GM21381 (cell line): ENCODE results near the gene AVPR1B.
A peak's percentile ranks its signal among the peaks of the same experiment; 100 is the strongest.
"Not testable (repeated sequence)": the region's sequence is repeated elsewhere in the genome, so short reads cannot be mapped to it uniquely, and the experiment has no call there.

ENCODE experiments used
- ATAC-seq: cut with Tn5 transposase; IDR thresholded peaks from one replicate; pipeline ENCODE4 v1.9.1; 2021; ENCODE audit warnings: mild to moderate bottlenecking, moderate library complexity; ENCODE audit not compliant: unreplicated experiment

AVPR1B gene

DNA sequence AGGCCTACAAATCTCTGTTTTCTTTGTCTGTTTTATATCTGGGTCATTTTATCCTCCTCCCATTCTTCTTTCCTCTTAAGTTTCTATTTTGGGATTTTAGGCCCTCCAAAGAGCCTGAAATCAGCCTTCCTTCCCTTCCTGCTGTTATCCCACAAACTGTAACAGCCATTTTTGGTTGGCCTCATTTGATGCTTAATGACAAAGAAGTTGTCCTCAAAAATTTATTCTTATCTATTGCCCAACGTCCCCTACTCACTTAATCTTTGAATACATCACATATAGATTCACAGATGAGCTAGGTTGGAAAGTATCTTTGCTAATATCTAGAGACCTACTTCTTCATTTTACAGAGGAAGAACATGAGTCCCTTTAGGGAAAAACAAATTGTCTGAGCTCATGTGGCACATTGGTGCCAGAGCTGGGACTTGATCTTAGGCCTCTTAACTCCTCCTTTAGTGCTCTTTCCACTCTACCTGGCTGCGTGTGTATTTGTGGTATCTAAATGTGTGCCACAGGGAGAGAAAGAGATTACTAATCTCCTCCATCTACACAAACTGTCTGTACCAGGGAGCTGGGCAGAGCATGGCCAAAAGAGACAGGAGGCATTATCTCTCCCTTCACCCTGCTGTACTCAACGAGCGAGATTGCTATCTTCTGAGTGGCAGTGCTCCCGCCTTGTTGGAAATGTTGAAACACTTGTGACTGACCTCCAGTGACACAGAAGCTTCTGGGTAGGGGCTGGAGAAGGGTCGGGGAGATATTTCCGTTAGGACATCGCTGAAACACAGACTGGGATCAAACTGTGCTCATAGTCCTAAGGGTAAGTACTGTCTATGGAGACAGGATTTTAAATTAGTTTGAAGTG is 34.1 kb downstream of the AVPR1B start:
- ATAC-seq: no peak

DNA sequence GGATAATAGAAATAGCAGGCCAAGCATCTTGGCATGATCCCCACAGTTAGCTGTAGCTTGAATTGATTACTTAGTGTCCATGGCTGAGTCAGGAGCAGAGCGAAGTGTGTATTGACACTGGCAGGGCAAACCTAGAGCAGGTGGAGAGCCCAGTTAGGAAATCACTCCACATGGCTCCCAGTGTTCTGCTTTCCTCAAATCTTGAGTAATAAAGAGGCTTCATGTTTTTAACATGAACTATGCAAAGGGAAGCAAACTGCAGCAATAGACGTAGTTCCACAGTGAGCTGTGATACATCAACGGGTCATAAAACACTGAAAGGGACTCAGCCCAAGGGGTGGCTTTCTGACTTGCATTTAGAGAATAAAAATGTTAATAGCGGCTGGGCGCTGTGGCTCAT is 35.3 kb downstream of the AVPR1B start:
- no peak for ATAC-seq

DNA sequence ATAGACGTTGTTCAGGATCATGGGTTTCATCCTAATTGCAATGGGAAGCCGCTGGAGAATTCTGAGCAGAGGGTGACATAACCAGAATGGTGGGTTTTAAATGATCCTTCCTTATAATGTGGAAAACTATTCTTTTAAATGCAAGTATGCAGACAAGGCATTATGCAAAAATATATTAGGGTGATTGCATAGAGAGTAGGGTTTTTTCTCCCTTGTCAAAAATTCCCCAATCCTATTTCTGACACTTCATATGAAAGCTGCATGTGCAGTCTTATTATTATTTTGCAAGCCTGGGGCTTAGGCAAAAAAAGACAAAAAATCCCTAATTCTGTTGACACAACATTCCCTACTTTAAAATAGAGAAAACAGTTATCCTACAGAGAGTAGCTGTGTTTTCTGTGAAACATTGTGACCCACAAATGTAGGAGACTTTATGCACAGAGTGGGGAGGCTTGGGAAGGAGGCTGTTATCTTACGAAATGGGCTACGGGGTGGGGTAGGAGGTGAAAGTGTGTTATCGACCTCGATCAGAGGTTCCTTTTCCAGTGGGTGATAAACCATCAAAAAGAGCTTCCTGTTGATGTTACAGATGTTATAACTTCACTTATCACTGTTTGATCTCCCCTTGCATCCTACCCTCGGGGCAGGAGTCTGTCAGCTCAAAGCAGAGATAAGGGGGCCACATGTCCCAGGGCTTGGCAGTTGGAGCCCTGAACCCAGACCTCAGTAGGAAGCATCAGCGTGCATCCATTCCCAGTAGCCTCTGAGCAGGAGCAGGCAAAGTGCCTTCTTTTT is 37.0 kb downstream of the AVPR1B start:
- ATAC-seq: no peak

DNA sequence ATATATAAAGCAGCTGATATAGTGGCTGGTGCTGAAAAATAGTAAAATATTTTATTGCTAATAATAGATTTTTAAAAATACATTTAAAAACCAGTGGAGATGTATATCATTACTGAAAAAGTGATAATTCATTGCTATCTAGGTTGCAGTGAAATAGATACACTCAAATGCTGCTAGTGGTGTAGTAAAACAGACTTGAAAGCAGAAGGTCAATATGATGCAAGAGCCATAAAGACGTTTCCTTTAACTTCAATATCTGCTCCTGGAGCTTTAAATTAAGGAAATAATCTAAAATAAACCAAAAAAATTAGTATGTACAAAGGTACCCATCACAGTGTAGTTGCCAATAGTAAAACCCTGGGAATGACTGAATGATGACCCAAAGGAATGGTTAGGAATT is 38.1 kb downstream of the AVPR1B start:
- no peak for ATAC-seq

DNA sequence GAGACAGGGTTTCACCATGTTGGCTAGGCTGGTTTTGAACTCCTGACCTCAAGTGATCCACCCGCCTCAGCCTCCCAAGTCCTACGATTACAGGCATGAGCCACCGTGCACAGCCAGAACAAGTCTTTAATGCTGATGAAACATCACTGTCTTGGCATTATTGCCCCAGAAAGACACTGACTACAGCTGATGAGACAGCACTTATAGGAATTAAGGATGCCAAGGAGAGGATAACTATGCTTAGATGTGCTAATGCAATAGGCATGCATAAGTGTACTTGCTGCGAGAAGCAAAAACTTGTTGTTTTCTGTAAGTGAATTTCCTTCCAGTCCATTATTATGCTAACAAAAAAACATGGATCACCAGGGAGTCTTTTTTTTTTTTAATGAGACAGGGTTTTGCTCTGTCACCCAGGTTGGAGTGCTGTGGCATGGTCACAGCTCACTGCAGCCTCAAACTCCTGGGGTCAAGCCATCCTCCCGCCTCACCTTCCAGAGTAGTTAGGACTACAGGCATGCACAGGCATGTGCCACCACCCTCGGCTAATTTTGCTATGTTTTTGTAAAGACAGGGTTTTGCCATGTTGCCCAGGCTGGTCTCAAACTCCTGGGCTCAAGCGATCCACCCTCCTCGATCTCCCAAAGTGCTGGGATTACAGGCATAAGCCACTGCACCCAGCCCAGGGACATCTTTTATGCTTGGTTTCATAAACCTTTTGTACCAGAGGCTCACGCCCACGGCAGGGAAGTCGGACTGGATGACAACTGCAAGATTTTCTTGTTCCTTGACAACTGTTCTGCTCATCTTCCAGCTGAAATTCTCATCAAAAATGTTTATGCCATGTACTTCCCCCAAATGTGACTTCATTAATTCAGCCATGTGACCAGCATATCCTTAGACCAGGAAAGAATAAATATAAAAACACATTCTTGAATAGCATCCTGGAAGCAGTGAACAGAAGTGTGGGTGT is 41.1 kb downstream of the AVPR1B start:
- no peak for ATAC-seq

DNA sequence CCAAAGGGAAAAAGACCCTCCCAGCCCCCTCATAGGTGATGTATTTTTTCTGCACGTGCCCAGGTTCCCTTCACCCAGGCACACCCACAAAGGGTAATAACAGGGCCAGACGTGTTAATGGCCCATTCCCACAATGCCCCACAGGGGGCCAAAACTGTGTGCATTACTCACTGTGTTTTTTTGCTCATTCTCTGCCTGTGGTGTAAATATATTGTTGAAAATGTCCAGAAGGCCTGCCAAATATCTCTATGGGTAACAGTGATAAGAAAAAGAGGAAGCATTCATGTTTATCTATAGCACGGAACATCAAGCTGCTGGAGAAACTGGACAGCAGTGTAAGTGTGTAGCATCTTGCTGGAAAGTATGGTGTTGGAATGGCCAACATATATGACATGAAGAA is 42.3 kb downstream of the AVPR1B start:
- ATAC-seq: no peak

DNA sequence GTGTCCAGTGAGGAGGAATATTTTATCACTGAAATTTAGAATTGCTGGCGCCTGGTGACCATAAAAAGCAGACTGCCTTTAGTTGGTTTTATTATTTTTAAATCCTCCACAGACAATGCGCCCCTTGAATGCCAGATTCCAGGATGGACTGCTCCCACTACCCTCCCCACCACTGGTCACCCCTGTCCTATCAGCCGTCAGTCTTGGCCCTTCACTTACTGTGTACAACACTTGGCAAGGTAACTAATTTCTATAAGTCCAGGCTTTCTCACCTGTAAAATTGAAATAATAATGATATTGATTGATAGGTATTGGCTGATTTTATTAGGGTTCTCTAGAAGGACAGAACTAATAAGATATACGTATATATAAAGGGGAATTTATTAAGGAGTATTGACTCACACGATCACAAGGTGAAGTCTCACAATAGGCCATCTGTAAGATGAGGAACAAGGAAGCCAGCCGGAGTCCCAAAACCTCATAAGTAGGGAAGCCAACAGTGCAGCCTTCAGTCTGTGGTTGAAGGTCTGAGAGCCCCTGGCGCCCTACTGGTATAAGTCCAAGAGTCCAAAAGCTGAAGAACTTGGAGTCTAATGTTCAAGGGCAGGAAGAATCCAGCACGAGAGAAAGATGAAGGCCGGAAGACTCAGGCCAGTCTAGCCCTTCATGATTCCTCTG is 46.4 kb downstream of the AVPR1B start:
- ATAC-seq: no peak

DNA sequence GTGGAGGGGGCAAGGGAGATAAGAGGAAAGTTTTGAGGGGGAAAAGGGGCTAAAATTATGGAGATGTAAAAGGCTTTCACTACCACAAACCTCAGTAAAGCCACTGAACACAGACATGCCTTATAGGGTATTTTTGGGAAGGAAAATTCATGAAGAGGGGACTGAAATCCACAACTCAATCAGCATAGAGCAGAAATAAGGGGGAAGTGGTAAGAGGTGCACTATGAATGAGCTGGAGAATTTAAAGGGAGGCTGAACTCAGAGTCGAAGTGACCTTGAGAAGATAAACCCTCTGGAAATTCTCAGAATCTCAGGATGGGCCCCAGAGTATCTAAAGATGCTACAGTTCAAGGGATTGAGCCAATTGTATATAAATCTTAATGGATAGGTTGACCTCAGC is 48.9 kb downstream of the AVPR1B start:
- ATAC-seq: no peak

DNA sequence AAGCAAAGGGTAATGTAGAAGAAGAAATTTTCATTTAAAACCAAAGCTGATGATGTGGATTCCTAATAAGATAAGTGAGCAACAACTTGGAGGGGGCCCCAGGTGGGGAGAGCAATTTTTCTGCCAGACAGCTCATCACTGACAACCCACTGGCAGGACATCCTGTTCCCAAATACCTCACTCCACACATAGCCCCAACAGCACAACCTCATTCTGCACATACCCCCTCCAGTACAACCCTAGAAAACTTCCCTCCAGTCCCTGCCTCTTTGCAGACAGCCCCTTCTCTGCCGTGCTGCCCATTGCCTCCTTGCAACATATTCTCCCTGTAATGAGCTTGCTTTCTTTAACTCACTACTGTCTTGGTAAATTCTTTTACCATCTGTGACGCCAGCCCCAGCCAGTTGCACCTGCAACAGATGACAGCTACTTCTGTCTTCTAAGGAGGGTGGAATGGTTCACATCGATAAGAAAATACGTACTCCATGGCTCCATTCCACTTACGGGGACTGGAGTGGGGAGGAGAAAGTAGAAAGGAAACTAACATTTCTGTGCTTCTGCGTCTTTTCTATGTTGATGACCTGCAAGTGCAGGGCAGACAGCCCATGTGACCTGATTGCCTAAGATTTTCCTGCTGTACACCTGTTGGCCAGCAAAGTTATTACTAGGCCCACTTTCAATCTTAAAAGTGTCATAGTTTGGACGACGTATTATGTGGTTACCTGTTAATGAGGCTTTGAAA is 49.5 kb downstream of the AVPR1B start:
- no peak for ATAC-seq

DNA sequence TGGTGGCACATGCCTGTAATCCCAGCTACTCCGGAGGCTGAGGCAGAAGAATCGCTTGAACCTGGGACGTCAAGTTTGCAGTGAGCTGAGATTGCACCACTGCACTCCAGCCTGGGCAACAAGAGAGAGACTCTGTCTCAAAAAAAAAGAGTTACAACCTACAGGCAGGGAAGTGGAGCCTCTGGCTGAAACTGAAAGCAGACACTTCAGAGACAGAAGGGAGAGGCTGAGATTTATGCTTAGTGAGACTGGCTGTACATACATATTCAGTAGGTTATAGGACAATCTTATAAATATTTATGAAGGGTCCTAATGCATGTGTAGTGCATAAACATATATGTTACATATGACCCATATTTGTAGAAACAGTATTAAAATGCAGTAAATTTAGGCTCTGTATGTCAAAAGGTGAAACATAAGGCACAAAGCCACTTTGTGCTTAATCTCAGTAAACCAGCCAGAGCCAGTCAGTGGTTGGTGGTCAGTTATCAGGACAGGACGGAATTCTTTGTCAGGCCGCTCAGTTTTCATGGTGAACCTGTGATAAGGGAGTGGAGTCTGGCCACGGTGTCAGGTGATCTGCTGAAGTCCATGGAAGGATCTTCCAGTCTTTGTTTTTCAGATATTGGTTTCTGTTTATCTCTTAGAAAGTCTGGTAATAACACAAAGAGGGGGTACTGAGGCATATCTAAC is 50.6 kb downstream of the AVPR1B start:
- peak; percentile 91 for ATAC-seq

DNA sequence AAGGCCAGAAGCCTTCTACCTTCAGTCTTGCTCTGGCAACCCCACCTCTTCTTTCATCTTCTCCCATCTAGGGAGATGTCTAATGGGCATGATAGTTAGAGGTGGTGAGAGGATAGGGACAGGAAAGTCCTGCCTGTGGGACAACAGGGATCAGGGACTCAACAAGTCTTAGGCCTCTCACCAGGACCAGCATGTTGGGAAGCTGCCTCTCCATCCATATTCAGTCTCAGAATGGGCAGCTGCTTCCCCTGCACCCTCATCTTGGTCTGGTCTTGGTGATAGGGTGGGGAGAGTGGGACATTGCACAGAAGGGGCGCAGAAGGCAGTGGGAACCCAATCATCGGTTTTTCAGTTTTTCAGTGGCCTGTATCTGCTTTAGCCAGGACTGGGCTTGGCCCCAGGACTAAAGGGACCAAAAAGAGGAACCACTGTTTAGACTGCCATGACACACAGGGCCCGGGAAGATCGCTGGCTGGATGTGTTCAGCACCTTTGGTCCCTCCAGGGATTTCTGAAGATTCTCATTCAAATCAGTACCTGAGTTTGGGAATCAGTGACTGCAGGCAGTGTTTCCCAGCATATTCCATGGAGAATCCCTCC is 51.5 kb downstream of the AVPR1B start:
- no peak for ATAC-seq

DNA sequence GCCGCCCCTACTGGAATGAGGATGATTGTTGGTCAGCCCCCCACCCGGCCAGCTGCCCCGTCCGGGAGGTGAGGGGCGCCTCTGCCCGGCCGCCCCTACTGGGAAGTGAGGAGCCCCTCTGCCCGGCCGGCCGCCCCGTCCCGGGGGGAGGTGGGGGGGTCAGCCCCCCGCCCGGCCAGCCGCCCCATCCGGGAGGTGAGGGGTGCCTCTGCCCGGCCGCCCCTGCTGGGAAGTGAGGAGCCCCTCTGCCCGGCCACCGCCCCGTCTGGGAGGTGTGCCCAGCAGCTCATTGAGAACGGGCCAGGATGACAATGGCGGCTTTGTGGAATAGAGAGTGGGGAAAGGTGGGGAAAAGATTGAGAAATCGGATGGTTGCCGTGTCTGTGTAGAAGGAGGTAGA is 52.7 kb downstream of the AVPR1B start:
- ATAC-seq: not testable (repeated sequence)

DNA sequence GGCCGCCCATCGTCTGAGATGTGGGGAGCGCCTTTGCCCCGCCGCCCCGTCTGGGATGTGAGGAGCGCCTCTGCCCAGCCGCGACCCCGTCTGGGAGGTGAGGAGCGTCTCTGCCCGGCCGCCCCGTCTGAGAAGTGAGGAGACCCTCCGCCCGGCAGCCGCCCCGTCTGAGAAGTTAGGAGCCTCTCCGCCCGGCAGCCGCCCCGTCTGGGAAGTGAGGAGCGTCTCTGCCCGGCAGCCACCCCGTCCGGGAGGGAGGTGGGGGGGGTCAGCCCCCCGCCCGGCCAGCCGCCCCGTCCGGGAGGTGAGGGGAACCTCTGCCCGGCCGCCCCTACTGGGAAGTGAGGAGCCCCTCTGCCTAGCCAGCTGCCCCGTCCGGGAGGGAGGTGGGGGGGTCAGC is 53.2 kb downstream of the AVPR1B start:
- not testable (repeated sequence) for ATAC-seq

DNA sequence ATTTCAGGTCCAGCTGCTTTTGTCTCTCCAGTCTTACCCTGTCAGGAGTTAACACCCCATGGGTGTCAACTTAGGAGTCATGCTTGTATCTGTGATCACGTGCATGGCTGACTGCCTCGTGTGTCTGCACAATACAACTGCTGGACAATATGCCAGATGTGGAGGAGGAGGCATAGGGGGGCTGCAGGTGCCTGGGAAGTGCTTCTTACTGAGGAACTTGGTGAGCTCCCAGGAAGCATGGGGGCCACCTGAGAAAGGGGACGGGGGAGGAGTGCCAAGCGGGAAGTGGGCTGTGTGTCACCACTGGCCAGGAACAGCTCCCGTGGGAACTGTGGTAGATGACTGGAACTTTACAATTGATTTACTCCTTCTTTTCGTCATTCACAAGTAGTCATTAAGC is 54.7 kb downstream of the AVPR1B start:
- no peak for ATAC-seq

DNA sequence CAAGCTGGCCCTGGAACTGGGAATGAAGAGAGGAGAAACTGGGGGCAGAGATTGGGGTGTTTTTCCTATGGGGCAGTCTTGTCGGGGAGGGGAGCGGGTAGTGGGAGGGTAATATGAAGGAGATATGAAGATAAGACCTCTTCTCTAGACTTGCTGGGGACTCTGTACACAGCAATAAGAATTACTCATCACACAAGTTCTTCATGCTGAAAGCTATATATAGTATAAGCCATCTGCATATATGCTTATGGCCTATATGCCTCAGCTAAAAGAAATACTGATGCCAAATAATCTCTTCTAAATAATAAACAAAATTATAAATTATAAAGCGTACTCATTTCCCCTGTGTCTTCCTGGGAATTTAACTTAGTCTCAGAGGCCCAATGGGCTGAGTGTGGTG is 56.3 kb downstream of the AVPR1B start:
- no peak for ATAC-seq
